ENCODE data around the gene TMEM250. TPM values are rescaled to one million over a fixed set of nuclear protein-coding genes. Genes with fewer than 3 reads are reported as not detected.

The TMEM250 gene
- total RNA-seq, 1 experiment from 2014 or later = 48.4 TPM

GRCh38 chr9:136083558-136084062 is 35.1 kb downstream of the TMEM250 start:
- Histone ChIP-seq H3K4me1 (ENCODE audit: insufficient read depth, low read length, poor library complexity, severe bottlenecking) (peaks cover 28% of the 10 kb centered on the region), H3K4me3 (ENCODE audit: low read depth, low read length, poor library complexity, severe bottlenecking) (no peak overlapping the region), H3K36me3 (ENCODE audit: insufficient read depth, low read length, poor library complexity, severe bottlenecking) (no peaks in the 10 kb centered on the region), H3K9me3 (ENCODE audit: low read depth, low read length, poor library complexity, severe bottlenecking) (no peaks in the 10 kb centered on the region), H3K27ac (ENCODE audit: low read depth, low read length, poor library complexity, severe bottlenecking) (no peak overlapping the region), H3K27me3 (replicated peaks; ENCODE audit: insufficient read depth, low read depth, low read length, poor library complexity) (no peaks in the 10 kb centered on the region)
- POLR2A ChIA-PET (ENCODE audit: low non-redundant PET) = no interaction called here
- CTCF ChIA-PET = no interaction called here
- no peak for TF ChIP-seq EZH2 (IDR thresholded peaks at IDR 0.05; ENCODE audit: borderline replicate concordance, low read depth, low read length, poor library complexity, severe bottlenecking)
- no TSS peak for BruUV-seq (replicated peaks)
- DNase-seq (ENCODE audit: low spot score) = no peak
- intact Hi-C loops (cut with micrococcal nuclease; ENCODE audit: unreplicated experiment) = no loop called here

DNA sequence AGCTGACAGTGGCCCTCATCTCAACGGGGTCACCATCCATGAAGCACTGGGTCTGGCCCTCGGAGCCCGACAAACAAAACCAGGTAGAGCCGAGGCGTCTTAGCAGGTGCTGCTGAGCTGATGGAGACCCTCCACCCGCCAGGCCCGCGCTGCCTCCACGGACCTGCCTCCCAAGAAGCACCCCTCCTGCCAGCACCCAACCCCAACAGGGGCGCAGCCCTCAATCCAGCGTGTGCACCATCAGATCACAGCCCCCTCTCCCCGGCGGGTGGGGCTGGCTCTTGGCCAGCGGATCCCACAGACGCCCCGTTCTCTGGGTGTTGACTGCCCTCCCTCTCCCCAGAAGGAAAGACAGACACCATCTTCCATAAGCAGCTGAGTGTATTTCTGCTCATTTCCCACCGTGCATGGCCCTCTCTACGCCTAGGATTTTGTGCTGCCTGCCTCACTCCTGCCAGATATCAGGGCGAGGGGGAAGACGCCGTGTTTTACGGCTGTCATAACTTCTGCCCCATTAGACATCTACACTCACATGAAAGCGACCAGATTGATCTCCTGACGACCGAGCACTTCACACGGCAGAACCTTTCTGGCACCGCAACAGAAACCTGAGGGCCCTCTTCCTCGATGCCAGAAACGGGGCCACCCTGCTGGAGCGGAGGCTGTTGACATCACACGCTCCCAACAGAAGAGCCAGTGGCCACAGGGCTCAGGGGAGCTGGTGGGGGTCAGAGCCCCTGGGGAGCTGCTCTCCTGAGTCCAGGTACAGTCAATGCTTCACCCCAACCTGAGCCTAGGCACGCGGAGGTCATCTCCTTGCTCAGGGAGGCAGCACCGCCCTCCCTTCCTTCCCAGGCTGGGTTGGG is 35.9 kb downstream of the TMEM250 start:
- Histone ChIP-seq H3K27me3 (replicated peaks; ENCODE audit: insufficient read depth, low read depth, low read length, poor library complexity) (no peaks in the 10 kb centered on the region), H3K27ac (ENCODE audit: low read depth, low read length, poor library complexity, severe bottlenecking) (no peak overlapping the region), H3K4me3 (ENCODE audit: low read depth, low read length, poor library complexity, severe bottlenecking) (no peak overlapping the region), H3K36me3 (ENCODE audit: insufficient read depth, low read length, poor library complexity, severe bottlenecking) (no peaks in the 10 kb centered on the region), H3K4me1 (ENCODE audit: insufficient read depth, low read length, poor library complexity, severe bottlenecking) (peaks cover 24% of the 10 kb centered on the region), H3K9me3 (ENCODE audit: low read depth, low read length, poor library complexity, severe bottlenecking) (no peaks in the 10 kb centered on the region)
- ChIA-PET POLR2A (ENCODE audit: low non-redundant PET) (no interaction called here), CTCF (no interaction called here)
- no peak for DNase-seq (ENCODE audit: low spot score)
- intact Hi-C loops (cut with micrococcal nuclease; ENCODE audit: unreplicated experiment) = no loop called here
- TF ChIP-seq EZH2 (IDR thresholded peaks at IDR 0.05; ENCODE audit: borderline replicate concordance, low read depth, low read length, poor library complexity, severe bottlenecking) = no peak
- TF ChIP-seq, protein P1, sequence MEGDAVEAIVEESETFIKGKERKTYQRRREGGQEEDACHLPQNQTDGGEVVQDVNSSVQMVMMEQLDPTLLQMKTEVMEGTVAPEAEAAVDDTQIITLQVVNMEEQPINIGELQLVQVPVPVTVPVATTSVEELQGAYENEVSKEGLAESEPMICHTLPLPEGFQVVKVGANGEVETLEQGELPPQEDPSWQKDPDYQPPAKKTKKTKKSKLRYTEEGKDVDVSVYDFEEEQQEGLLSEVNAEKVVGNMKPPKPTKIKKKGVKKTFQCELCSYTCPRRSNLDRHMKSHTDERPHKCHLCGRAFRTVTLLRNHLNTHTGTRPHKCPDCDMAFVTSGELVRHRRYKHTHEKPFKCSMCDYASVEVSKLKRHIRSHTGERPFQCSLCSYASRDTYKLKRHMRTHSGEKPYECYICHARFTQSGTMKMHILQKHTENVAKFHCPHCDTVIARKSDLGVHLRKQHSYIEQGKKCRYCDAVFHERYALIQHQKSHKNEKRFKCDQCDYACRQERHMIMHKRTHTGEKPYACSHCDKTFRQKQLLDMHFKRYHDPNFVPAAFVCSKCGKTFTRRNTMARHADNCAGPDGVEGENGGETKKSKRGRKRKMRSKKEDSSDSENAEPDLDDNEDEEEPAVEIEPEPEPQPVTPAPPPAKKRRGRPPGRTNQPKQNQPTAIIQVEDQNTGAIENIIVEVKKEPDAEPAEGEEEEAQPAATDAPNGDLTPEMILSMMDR (conservative IDR thresholded peaks at IDR 0.05; ENCODE audit: low read depth, low read length) = no peak
- BruUV-seq (replicated peaks) = no TSS peak

DNA sequence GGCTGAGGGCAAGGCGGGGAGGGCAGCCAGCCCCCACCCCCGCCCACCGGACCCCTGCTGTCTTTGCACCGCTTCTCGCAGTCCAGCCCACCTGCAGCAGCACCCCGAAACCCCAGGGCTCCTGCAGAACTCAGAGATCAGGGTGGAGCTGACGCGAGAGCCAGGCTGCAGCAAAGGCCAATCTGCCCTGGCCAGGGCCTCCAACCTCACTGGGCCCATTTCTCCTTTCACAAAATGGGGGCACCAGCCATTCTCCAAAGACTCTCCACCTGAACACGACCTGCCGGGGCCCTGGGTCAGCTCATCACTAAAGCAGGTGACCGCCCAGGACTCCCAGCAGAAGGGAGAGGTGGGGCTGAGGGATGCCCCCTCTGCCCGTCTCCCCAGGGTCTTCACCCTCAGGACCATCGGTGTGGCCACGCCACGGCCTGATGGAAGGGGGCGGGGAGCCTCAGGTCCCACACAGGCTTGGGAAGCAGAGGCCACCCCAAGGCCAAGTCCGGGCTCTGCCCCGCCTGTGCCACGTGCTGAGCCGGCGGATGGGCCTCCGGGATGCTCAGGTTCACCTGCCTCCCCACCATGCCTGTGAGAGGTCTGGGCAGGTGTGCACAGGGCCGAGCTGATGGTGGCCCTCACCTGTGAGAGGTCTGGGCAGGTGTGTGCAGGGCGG is 36.7 kb downstream of the TMEM250 start:
- H3K27me3 ChIP-seq (replicated peaks; ENCODE audit: insufficient read depth, low read depth, low read length, poor library complexity) = no peaks in the 10 kb centered on the region
- peak overlapping the region; percentile 28 for H3K27ac ChIP-seq (ENCODE audit: low read depth, low read length, poor library complexity, severe bottlenecking)
- H3K36me3 ChIP-seq (ENCODE audit: insufficient read depth, low read length, poor library complexity, severe bottlenecking) = no peaks in the 10 kb centered on the region
- no peaks in the 10 kb centered on the region for H3K9me3 ChIP-seq (ENCODE audit: low read depth, low read length, poor library complexity, severe bottlenecking)
- TF ChIP-seq, protein P1 (conservative IDR thresholded peaks at IDR 0.05; ENCODE audit: low read depth, low read length) = no peak
- no peak for TF ChIP-seq EZH2 (IDR thresholded peaks at IDR 0.05; ENCODE audit: borderline replicate concordance, low read depth, low read length, poor library complexity, severe bottlenecking)
- ChIA-PET CTCF (no interaction called here), POLR2A (ENCODE audit: low non-redundant PET) (no interaction called here)
- H3K4me1 ChIP-seq (ENCODE audit: insufficient read depth, low read length, poor library complexity, severe bottlenecking) = peaks cover 24% of the 10 kb centered on the region
- intact Hi-C loops (cut with micrococcal nuclease; ENCODE audit: unreplicated experiment) = no loop called here
- H3K4me3 ChIP-seq (ENCODE audit: low read depth, low read length, poor library complexity, severe bottlenecking) = no peak overlapping the region
- no peak for DNase-seq (ENCODE audit: low spot score)
- BruUV-seq (replicated peaks) = no TSS peak
